ENCODE results near the gene NEK10.
"Not testable (repeated sequence)": the region's sequence is repeated elsewhere in the genome, so short reads cannot be mapped to it uniquely, and the experiment has no call there.

NEK10 gene

DNA sequence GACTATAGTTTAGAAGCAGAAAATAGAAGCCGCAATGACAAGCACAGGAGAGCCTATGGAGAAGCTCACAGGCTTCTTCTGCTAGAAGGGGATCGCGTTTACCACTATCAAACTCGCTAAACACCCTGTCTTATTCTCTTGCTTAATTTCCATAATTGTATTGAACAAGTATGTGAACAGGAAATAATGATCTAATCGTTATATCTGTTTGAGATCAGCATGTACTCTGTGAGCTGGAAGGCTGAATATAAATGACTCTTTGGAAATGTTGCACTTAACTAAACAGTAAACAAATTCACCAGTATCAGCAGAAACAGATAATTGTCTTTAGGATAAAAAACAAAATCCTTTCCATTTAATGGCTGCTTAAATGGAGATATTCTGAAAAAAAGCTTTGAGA lies 15.0 kb downstream of the NEK10 start:
- DNase-seq (ENCODE audit: low spot score), result no peak

DNA sequence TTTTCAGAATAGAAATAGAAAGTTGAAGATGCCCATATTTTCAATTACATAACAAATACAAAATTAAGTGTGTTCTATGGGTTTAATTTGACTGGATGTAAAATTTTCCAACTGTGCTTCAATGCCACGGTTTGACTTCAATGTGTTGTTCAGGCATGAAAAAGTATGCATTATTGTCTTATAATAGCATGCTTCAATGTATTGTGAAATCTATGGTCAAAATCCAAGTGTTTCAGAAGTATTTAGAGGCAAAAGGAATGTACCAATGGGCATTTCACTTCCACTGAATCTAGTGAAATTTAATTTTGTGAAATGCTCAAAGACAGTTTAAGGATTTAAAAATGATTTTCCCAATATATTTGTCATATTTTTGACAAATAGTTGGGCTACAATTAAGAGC lies 16.0 kb downstream of the NEK10 start:
- DNase-seq (ENCODE audit: low spot score), result no peak

GRCh38 chr3:27352047-27352446 lies 17.1 kb downstream of the NEK10 start:
- DNase-seq (ENCODE audit: low spot score), result no peak

- DNase-seq (ENCODE audit: low spot score), result no peak
These were observed 19.4 kb downstream of the NEK10 start for GRCh38 chr3:27349832-27350231.

DNA sequence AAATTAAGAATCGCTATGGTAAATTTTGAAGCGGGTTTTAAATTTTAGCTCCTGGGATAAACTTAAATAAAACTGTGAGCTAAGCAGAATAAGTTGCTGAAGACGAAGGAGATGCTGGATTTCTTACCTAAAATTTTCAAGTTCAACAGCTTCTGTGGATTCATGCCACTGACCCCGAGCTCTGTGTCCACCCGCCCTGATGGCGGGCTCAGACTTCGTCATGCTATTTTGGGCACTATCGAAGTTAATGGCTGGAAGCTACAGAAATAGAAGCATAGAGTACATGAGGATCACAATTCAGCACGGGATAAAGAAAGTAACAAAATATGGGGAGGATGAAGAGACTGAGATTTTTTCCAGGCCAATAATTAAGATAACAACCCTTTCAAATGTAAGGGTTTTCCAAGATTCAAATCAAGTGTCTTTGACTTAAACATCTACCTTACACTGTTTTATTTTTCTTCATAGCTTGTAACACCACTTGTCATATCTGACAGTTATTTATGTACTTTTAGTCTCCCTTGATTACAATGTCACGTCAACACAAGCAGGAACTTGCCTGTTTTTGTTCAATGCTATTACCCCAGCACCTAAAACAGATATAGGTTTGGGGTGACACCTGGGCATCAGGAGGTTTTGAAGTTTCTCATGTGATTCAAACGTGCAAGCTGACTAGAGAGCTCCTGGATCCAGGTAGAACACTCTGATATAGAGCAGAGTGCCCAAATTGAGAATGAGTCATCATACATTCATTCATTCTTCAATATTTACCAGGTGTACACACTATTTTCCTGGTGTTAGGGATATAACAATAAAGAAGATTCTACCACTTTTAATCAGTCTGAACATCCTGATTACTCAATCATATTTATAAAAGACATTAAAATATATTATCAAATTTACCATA lies 23.0 kb downstream of the NEK10 start:
- DNase-seq (ENCODE audit: low spot score), result no peak

DNA sequence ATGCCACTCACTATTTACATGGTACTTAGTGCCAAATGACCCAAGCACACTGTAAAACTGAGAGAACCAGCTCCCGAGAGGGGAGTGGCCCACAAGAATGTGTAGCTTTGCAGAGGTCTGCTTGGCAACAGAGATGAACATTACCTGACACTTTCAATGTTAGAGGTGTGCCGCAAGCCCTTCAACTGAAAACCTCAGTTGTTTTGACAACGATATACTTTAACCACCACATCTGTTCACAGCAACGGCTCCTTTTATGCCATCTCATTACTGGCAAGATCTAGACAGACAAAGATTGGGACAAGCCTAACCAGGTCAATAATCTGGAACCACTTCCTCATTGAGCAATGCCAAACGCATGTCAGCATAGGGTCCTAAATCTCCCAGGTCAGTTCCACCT lies 23.7 kb downstream of the NEK10 start:
- no peak for DNase-seq (ENCODE audit: low spot score)

DNA sequence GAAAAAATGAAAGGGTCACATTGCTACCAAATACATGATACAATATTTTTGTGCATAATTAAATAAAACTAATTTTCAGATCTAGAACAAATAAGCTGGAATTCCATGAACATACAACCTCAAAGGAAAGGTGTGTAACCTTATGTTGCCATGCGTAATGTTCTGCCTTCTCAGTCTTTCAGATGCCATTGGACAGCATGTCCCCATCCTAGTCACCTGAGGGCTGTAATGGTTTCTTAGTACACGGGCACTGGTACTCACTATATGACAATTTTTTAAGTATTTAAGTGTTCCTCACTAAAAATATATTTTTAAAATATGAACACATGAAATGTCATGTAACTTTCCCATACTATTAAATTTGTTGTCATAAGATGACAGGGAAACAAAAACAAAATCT lies 24.1 kb downstream of the NEK10 start:
- no peak for DNase-seq (ENCODE audit: low spot score)

- DNase-seq (ENCODE audit: low spot score), result no peak
These were observed 25.0 kb downstream of the NEK10 start for GRCh38 chr3:27344192-27344591.

DNA sequence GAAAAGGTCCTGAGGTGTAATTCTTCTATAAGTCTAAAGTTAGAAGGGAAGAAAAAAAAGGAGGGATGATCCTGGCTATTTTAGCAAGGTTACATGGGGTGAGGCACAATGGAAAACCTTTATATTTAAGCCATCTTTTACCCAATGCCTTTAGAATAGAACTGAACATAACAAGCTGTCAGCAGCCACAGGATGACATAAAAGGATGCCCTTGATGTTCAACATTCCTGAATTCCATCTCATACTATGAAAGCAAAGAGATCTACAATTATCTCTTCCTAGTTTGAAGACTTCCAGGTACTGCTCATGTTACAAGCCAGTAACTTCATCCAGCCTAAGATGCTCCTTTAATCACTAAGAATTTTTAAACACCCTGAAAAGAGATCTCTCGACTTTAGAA lies 26.9 kb downstream of the NEK10 start:
- no peak for DNase-seq (ENCODE audit: low spot score)

GRCh38 chr3:27340534-27340933 lies 28.6 kb downstream of the NEK10 start:
- no peak for DNase-seq (ENCODE audit: low spot score)

DNA sequence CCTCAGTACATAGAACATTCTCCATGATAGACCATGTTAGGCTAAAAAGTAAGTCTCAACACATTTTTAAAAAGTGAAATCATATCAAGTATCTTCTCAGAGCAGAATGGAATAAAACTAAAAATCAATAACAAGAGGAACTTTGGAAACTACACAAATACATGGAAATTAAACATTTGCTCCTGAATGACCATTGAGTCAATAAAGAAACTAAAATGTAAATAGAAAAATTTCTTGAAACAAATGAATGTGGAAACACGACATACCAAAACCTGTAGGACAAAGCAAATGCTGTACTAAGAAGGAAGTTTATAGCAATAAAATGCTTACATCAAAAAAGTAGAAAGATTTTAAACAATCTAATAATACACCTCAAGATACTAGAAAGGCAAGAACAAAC lies 33.6 kb downstream of the NEK10 start:
- no peak for DNase-seq (ENCODE audit: low spot score)

DNA sequence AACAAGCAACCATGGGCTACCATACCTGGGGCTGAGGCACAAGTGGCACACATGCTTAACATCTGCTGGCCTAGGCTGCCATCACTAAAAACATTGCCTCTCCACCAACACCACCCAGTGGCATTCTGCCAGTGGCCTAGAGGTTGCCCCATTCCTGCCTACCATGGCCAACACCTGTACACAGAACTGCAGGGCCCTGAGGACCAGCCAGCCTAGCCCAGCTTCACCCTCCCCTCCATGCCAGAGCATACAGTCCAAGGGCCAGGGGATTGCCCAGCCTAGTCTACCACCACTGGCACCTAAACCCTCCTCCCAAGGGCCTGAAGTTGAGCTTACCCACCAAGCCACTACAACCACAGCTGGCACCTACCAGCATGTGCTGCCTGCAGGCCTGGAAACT lies 35.3 kb downstream of the NEK10 start:
- no peak for DNase-seq (ENCODE audit: low spot score)

DNA sequence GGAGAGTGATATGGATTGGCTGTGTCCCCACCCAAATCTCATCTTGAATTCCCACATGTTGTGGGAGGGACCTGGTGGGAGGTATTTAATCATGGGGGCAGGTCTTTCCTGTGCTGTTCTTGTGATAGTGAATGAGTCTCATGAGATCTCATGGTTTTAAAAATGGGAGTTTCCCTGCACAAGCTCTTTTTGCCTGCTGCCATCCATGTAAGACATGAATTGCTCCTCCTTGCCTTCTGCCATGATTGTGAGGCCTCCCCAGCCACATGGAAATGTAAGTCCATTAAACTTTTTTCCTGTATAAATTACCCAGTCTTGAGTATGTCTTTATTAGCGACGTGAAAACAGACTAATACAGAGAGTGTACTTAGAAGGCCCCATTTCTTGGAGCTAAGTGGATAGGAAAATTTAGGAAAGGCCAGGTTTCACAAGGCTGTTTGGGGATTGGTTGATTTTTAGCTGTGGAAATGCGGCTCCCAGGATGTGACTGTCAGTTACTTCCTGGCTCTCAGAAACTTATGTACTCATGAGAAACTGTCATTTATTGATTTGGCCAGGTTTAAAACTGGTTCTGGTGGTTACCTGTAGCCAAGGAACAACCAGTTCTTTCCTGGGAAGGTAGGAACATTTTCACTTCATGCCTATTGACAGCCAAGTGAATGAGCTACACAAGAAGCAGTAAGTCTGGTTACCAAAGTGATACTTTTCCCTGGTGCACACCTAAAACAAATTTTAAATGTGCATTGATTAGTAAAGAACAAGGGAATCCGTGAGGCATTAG lies 40.0 kb downstream of the NEK10 start:
- not testable (repeated sequence) for DNase-seq (ENCODE audit: low spot score)

DNA sequence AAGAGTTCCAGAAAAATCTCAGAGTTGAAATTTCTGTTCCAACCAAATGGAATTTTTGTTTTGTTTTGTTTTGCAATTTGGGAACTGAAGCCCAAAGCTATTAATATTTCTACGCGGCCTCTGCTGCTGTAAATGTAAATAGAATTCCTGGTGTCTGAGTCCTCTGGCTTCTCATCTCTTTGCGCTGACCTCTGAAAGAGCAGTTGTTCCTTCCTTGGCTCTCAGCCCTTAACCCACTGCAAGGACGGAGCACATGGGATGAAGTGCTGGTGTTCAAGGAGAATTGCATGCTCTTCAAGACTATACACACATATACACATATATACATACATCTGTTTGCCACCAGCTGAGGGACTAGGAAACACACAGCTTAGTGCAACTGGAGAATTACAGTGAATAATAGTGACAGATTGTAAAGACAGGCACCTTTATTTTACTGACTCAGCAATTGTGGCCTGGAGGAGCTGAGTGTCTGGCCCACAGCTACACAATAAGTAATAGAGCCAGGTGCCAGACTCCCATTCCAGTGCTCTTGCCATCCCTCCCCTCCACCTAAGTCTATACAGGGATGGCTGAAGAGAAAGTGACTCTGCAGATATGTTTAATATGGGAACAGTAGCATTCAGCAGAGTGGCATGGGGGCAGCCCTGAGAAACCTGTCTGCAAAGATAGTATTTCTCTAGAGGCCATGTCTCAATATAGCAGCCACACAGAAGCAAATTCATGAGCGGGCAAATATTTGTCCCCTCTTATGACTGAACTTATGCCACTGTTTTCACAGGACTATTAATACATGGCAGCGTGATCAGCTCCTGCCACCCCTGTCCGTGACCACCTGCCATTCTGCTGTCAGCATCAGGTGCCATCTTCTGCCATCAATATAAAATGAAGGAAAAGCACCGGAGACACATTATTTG lies 42.3 kb downstream of the NEK10 start:
- no peak for DNase-seq (ENCODE audit: low spot score)

DNA sequence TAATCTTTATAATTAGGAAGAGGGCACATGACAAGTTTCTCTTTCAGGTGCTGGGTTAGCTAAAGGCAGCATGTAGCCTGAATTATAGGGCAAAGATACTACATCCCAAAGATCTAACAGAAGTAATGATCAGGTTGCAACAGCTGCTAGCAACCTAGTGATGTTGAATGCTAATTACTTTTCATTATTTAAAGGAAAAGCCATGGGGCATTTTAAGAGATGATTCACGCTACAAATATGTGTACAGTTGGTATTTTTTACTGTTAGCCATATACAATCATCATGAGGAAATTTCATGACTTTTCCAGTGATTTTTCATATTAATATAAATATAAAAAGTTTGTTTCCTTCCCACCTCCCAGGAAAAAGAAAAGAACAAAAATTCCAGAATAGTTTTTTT lies 43.0 kb downstream of the NEK10 start:
- no peak for DNase-seq (ENCODE audit: low spot score)

DNA sequence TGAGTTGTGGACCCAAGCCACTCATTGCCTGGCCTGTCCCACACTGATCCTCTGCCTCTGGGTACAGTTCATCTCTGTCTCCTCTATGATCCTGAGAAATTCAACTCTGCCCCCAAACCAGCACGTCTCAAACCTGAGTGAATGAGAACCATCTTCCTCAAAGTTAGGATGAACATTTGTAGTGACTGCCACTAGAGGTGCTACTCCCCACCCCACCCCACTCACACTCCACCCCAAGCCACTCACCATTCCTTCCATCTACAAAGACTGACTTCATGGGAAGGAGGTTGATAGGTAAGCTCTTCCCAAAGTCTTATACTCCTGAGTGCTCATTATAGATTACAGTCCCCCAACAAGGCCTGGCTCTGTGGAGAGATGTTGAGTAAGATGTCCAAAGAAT lies 43.8 kb downstream of the NEK10 start:
- DNase-seq (ENCODE audit: low spot score), result no peak

DNA sequence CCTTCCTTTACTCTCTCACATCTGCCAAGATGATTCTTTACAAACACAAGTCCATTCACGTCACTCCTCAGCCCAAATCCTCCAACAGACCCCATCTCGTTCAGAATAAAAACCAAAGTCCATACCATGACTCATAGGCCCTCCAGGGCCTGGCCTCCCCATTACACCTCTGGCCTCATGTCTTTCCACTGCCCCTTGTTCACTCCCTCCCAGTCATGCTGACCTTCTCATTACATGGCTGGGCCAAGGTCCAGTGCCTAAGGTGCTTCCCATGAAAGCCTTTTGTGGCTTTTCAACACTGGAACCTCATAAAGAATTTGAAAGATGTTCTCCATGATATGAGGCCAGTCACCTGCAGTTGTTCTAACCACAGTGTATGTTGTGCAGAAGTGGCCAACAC lies 44.5 kb downstream of the NEK10 start:
- DNase-seq (ENCODE audit: low spot score), result no peak

DNA sequence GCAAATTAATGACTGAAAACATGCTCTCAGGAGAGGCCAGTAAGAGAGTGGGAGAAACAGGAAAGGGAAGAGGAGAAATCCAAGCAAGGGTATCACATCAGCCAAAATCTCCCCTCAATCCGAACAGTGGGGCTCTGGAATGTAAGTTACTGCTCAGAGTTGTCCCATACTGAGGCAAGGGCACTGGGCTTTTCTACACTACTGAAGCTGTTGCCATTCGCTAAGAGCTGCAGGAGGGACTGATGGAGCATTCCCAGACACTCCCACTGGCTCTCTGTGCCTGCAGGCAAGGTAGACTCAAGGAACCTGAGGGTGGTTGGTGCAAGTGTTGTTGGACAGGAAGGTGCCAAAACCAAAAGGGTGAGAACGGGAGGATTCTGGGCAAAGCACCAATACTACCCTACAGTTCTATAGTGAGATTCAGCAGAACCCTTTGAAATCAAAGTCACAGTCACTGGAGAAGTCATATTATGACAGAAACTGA lies 46.1 kb downstream of the NEK10 start:
- no peak for DNase-seq (ENCODE audit: low spot score)

DNA sequence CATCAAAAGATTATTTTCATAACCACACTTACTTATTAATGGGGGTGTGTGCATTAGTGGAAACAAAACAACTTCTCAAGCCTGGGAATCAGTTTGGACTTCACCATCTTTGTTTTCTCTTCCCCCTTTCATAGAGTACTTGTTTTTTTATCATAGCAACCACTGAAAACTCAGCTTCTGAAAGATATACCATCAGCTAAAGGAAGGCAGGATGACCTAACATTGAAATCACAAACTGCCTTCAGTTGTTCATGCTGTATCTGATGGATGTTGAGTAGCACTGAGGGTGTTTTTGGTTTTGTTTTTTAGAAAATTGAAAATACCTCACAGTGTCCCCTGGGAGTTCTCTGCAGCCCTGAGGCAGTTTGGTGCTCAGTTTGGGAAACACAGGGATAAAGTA lies 46.5 kb downstream of the NEK10 start:
- DNase-seq (ENCODE audit: low spot score), result no peak

GRCh38 chr3:27319847-27320526 lies 49.2 kb downstream of the NEK10 start:
- no peak for DNase-seq (ENCODE audit: low spot score)

- no peak for DNase-seq (ENCODE audit: low spot score)
These were observed 49.9 kb downstream of the NEK10 start for GRCh38 chr3:27319304-27319703.

DNA sequence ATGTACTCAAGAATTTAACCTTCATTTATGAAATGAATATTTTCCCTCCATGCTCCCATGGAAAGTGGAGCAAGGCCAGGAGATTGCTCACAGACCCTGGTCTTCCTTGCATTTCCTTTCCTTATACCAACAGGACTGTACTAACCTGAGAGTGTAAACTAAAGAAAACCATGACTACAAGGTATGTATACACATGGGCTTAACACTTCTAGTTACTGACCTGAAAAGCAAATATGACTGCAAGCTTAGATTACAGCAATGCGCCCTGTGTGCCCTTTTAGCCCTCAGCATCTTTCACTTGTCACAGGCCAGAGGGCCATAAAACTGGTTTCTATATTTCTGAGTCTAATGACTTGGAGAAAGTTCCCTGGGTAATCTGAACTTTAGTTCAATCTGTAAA lies 52.1 kb downstream of the NEK10 start:
- no peak for DNase-seq (ENCODE audit: low spot score)

Measured in Ammon's horn (tissue), 1 donor.